Psoas muscle (tissue), 8 donors: ENCODE data around the gene SMARCA2. TPM values are rescaled to one million over a fixed set of nuclear protein-coding genes. Genes with fewer than 3 reads are reported as not detected.

Experiments used
- ATAC-seq, 4 donors: fragments of 200-7000 bp; cut with Tn5 transposase; one replicate each; pipeline ENCODE4 v1.9.1; 2020; ENCODE audit warnings: moderate library complexity in 3 of 4, mild to moderate bottlenecking in 2 of 4
- DNase-seq, 2 donors: peaks; one replicate each; pipeline ENCODE4 v3.0.0-alpha.2; 2020
- H3K27ac ChIP-seq: fragments of 200-600 bp; one replicate; pipeline ENCODE4 v1.8.0; 2022
- H3K27me3 ChIP-seq, 3 donors: fragments of 200-600 bp in 1 of 3; one replicate each; pipeline versions ENCODE4 v1.6.1 to v1.8.0; 2013 to 2022; ENCODE audit warnings: low read length in 2 of 3, mild to moderate bottlenecking in 2 of 3, moderate library complexity in 1 of 3; ENCODE audit not compliant: insufficient read depth in 3 of 3
- H3K36me3 ChIP-seq, 2 donors: fragments of 200-600 bp in 1 of 2; one replicate each; pipeline versions ENCODE4 v1.6.1 to v1.8.0; 2013 to 2022; ENCODE audit warnings: low read depth in 1 of 2, mild to moderate bottlenecking in 1 of 2, moderate library complexity in 1 of 2; ENCODE audit not compliant: insufficient read depth in 1 of 2
- H3K4me1 ChIP-seq: fragments of 200-600 bp; one replicate; pipeline ENCODE4 v1.8.0; 2022
- H3K4me3 ChIP-seq: fragments of 200-600 bp; one replicate; pipeline ENCODE4 v1.8.0; 2022; ENCODE audit warnings: mild to moderate bottlenecking
- H3K9me3 ChIP-seq: fragments of 200-600 bp; one replicate; pipeline ENCODE4 v1.8.0; 2022
- CTCF ChIP-seq: fragments of 200-600 bp; IDR thresholded peaks from one replicate; pipeline ENCODE4 v1.8.0; 2022; ENCODE audit warnings: antibody characterized with exemption
- WGBS, 3 donors: extraction: QIAGEN DNeasy Blood & Tissue Kit; methylation state at CpG; one replicate each; pipeline versions ENCODE4 v1.1.6 to v1.1.7; 2013; 5-methylcytosine and 5-hydroxymethylcytosine counted together
- intact Hi-C, 2 donors: fragments of 100-400 bp; cut with DNase I; formaldehyde crosslinking; loops; one replicate each; pipeline versions ENCODE4 v1.11.0 to v1.14.2; 2022
- polyA plus RNA-seq, 3 donors: library from polyadenylated mRNA; stranded (reverse); fragments of 200-250 nt; gene quantifications; one replicate each; pipeline ENCODE4 v1.2.3, GENCODE V29; 2013
- total RNA-seq, 4 donors: library from RNA; stranded (reverse); fragmentation: NEBNext Ultra II Directional in 2 of 4; extraction: Animal tissue kit (Norgen Biotek cat#: 25700) in 2 of 4; gene quantifications; one replicate each; pipeline versions ENCODE4 v1.2.1 to v1.2.4, GENCODE V29; 2021 to 2023
- donor health status: healthy with polysubstance abuse.
- donor health status: DM: no; HTN: no; CAD: no; lungs with moderate emphysema.
- donor health status: Bipolar disorder and iron deficiency.
- donor health status: healthy.
- donor health status: DM: yes; HTN: yes; CAD: no.
- donor health status: DM: no; HTN: no; CAD: no.
- donor health status: DM: no; HTN: no; CAD: no.
- donor health status: DM: yes; HTN: yes; CAD: no.

The SMARCA2 gene
- total and polyA plus RNA-seq, 7 donors = 13.8 to 97.2 (median 64.6) TPM

GRCh38 chr9:1982074-1982473 lies 33.1 kb upstream of the SMARCA2 start:
- H3K4me3 ChIP-seq = no peak overlapping the region
- no peak for ATAC-seq
- 70 to 97% (median 72%) methylated on average over 1 of the region's 1 CpG for WGBS, 3 donors
- no peaks in the 10 kb centered on the region for H3K4me1 ChIP-seq
- no peaks in the 10 kb centered on the region for H3K27me3 ChIP-seq
- no peak for TF ChIP-seq CTCF
- H3K27ac ChIP-seq = no peak overlapping the region
- no peak for DNase-seq
- H3K36me3 ChIP-seq = no peaks in the 10 kb centered on the region
- H3K9me3 ChIP-seq = peaks cover 4% of the 10 kb centered on the region
- intact Hi-C loops = no loop called here

- ATAC-seq = no peak
- H3K27ac ChIP-seq = no peak overlapping the region
- H3K36me3 ChIP-seq = no peaks in the 10 kb centered on the region
- H3K4me3 ChIP-seq = no peak overlapping the region
- H3K4me1 ChIP-seq = no peaks in the 10 kb centered on the region
- TF ChIP-seq CTCF = no peak
- no peak for DNase-seq
- H3K9me3 ChIP-seq = peaks cover 4% of the 10 kb centered on the region
- H3K27me3 ChIP-seq = peaks cover 0 to 3% (median 0%) of the 10 kb centered on the region in 3 donors
- intact Hi-C loops = no loop called here
Measured at GRCh38 chr9:1986341-1986740, 28.8 kb upstream of the SMARCA2 start.

- WGBS, 3 donors = 86 to 90% (median 86%) methylated on average over 2 of the region's 2 CpGs
- intact Hi-C loops = no loop called here
- TF ChIP-seq CTCF = no peak
Measured at GRCh38 chr9:1989500-1989899, 25.6 kb upstream of the SMARCA2 start.

GRCh38 chr9:1994180-1994579 lies 21.0 kb upstream of the SMARCA2 start:
- DNase-seq (no peak), ATAC-seq (no peak)
- no peaks in the 10 kb centered on the region for H3K36me3 ChIP-seq
- no peaks in the 10 kb centered on the region for H3K4me1 ChIP-seq
- H3K27ac ChIP-seq = no peak overlapping the region
- H3K4me3 ChIP-seq = no peak overlapping the region
- H3K9me3 ChIP-seq = no peaks in the 10 kb centered on the region
- 71 to 80% (median 76%) methylated on average over 5 of the region's 5 CpGs for WGBS, 3 donors
- H3K27me3 ChIP-seq = no peaks in the 10 kb centered on the region
- TF ChIP-seq CTCF = no peak
- intact Hi-C loops = no loop called here

More at GRCh38 chr9:1989500-1989899, 25.6 kb upstream of the SMARCA2 start:
- no peaks in the 10 kb centered on the region for H3K36me3 ChIP-seq
- ATAC-seq (no peak), DNase-seq (no peak)
- H3K4me1 ChIP-seq = no peaks in the 10 kb centered on the region
- H3K9me3 ChIP-seq = peaks cover 4% of the 10 kb centered on the region
- H3K27ac ChIP-seq = no peak overlapping the region
- H3K27me3 ChIP-seq = peaks cover 0 to 3% (median 0%) of the 10 kb centered on the region in 3 donors
- H3K4me3 ChIP-seq = no peak overlapping the region

- Histone ChIP-seq H3K36me3 (no peaks in the 10 kb centered on the region), H3K27ac (no peak overlapping the region), H3K4me3 (no peak overlapping the region), H3K27me3 (no peaks in the 10 kb centered on the region), H3K9me3 (no peaks in the 10 kb centered on the region), H3K4me1 (no peaks in the 10 kb centered on the region)
- DNase-seq (no peak), ATAC-seq (no peak)
- TF ChIP-seq CTCF = no peak
- WGBS, 3 donors = 96 to 100% (median 100%) methylated on average over 1 of the region's 1 CpG
- intact Hi-C loops = no loop called here
Measured at GRCh38 chr9:1995084-1995483, 20.1 kb upstream of the SMARCA2 start.
